ENCODE results near the gene SFTPD.

DNA sequence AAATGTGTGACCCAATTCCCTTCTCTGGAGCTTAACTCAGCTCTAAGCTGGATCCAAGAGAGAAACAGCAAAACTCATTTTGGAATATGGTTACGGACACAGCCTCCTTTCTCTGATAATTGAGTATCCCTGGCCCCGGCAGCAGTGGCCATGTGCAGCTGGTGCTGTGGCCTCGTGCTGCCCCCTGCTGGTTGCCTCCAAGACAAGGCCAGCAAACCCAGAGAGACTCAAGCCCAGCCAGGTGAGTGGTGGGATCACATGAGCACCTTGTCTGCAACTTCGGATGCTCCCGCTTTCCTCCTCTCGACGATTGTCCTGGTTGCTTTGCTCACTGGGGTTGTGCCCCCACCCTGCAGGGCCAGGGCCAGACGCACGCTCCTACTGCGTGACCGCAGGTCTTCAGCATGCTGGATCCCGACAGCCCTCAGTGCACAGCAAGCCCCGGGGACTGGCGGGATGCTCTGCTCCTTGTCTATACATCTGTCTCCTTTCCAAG is 19.4 kb downstream of the SFTPD start:
- TF ChIP-seq SP1 (IDR thresholded peaks at IDR 0.05) (no peak), FOXK2 (IDR thresholded peaks at IDR 0.05) (no peak), ZNF384 (IDR thresholded peaks at IDR 0.05) (no peak), NFRKB (IDR thresholded peaks at IDR 0.05) (no peak), ARNT (IDR thresholded peaks at IDR 0.05) (no peak), FOXA1 (IDR thresholded peaks at IDR 0.05) (no peak), SUZ12 (IDR thresholded peaks at IDR 0.05) (no peak), FOXM1 (IDR thresholded peaks at IDR 0.05; ENCODE audit: borderline replicate concordance) (no peak), CTBP1 (IDR thresholded peaks at IDR 0.05; ENCODE audit: borderline replicate concordance) (no peak), LEF1 (IDR thresholded peaks at IDR 0.05; ENCODE audit: borderline replicate concordance) (no peak)
- TF ChIP-seq, protein P1, sequence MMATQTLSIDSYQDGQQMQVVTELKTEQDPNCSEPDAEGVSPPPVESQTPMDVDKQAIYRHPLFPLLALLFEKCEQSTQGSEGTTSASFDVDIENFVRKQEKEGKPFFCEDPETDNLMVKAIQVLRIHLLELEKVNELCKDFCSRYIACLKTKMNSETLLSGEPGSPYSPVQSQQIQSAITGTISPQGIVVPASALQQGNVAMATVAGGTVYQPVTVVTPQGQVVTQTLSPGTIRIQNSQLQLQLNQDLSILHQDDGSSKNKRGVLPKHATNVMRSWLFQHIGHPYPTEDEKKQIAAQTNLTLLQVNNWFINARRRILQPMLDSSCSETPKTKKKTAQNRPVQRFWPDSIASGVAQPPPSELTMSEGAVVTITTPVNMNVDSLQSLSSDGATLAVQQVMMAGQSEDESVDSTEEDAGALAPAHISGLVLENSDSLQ (IDR thresholded peaks at IDR 0.05), result no peak

All from HEK293T (cell line).